ENCODE data around the gene PHKG1. TPM values are rescaled to one million over a fixed set of nuclear protein-coding genes. Genes with fewer than 3 reads are reported as not detected.
A peak's percentile ranks its signal among the peaks of the same experiment; 100 is the strongest.
"Not testable (repeated sequence)": the region's sequence is repeated elsewhere in the genome, so short reads cannot be mapped to it uniquely, and the experiment has no call there.

Gene PHKG1
- polyA plus RNA-seq, 1 donor, result 2.1 TPM

DNA sequence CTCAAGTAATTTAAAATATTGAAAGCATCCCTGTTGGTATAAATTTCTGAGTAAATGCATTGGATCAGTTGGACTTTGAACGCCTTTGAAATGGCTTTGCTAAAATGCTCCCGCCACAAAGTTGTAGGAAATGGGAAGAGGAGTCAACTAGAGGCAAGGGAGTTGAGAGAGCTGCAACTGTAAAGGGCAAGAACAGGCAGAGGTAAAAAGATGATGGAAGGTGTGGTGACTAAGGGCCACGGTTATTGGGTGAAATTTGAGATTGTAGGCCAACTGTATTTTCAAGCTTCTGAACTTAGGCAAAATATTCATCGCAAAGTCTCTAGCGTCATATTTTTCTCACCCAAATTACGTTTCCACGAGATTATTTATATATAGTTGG is 29.3 kb downstream of the PHKG1 start:
- DNase-seq, result no peak
- Histone ChIP-seq H3K4me3 (ENCODE audit: low read length) (no peak overlapping the region), H3K27ac (ENCODE audit: low read length) (peak overlapping the region; percentile 89), H3K9me3 (ENCODE audit: control insufficient read depth, low read depth, low read length) (no peaks in the 10 kb centered on the region), H3K27me3 (ENCODE audit: control insufficient read depth, insufficient read depth, low read length) (no peaks in the 10 kb centered on the region), H3K36me3 (ENCODE audit: control insufficient read depth, insufficient read depth, low read length) (peaks cover 44% of the 10 kb centered on the region), H3K4me1 (ENCODE audit: control insufficient read depth, insufficient read depth, low read length) (peaks cover 13% of the 10 kb centered on the region)
- 77% methylated on average over 5 of the region's 7 CpGs for WGBS (ENCODE audit: insufficient coverage, low lambda C conversion rate)

DNA sequence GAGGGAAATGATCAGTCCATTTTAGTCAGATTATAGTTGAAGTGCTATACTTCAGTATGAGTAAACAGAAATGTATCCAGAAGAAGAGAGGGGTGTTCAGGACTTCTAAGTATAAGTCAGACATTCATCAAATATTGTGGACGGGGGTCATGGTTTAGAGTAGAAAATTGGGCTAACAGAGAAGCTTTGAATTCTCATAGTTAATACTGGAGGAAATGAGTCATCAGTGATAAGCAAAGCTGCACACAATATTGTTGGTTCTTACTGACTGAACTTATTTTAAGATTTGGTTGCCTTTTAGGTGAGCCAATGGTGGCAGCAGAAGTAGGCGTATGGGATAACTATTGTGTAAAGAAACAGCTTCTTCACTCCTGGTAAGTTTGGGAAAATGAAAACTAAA is 30.4 kb downstream of the PHKG1 start:
- 100% methylated on average over 1 of the region's 2 CpGs for WGBS (ENCODE audit: insufficient coverage, low lambda C conversion rate)
- Histone ChIP-seq H3K27ac (ENCODE audit: low read length) (peak overlapping the region; percentile 89), H3K27me3 (ENCODE audit: control insufficient read depth, insufficient read depth, low read length) (no peaks in the 10 kb centered on the region), H3K36me3 (ENCODE audit: control insufficient read depth, insufficient read depth, low read length) (peaks cover 53% of the 10 kb centered on the region), H3K4me3 (ENCODE audit: low read length) (no peak overlapping the region), H3K4me1 (ENCODE audit: control insufficient read depth, insufficient read depth, low read length) (peaks cover 13% of the 10 kb centered on the region), H3K9me3 (ENCODE audit: control insufficient read depth, low read depth, low read length) (no peaks in the 10 kb centered on the region)
- DNase-seq, result peak in 1 of 2 donors; percentile 14

DNA sequence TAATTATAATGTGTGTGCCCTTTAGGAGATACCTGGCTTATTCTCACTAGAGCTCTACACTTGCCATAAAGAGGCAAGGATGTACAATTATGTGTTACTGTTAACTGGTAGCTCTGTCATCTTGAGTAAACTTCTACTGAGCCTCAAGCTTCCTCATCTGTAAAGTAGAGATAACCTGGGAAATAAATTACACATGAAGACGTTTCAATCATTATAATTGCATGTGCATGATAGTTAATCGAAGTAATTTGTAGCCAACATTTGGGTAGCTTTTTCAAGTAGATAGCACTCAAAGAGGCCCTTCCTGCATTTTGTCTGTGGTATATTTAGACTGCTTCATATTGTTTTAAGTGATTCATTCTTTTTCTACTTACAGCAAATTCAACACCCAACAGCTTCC is 38.8 kb downstream of the PHKG1 start:
- H3K9me3 ChIP-seq (ENCODE audit: control insufficient read depth, low read depth, low read length), result no peaks in the 10 kb centered on the region
- WGBS (ENCODE audit: insufficient coverage, low lambda C conversion rate), result no CpG with 5 or more reads among the region's 2 CpGs
- peaks cover 10% of the 10 kb centered on the region for H3K4me1 ChIP-seq (ENCODE audit: control insufficient read depth, insufficient read depth, low read length)

DNA sequence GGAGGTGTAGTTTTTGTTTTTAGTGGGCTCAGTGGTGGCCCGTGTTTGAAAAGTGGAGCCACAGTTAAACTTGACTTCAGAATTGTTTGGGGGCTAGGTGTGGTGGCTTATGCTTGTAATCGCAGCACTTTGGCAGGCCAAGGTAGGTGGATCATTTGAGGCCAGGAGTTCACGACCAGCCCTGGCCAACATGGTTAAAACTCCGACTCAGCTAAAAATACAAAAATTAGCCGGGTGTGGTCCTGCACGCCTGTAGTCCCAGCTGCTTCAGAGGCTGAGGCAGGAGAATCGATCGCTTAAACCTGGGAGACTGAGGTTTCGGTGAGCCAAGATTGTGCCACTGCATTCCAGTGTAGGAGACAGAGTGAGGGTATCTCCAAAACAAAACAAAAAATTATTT is 39.4 kb downstream of the PHKG1 start:
- WGBS (ENCODE audit: insufficient coverage, low lambda C conversion rate), result no CpG with 5 or more reads among the region's 9 CpGs
- no peak for DNase-seq
- peaks cover 50% of the 10 kb centered on the region for H3K36me3 ChIP-seq (ENCODE audit: control insufficient read depth, insufficient read depth, low read length)

More for the DNA sequence above, 38.8 kb downstream of the PHKG1 start:
- H3K36me3 ChIP-seq (ENCODE audit: control insufficient read depth, insufficient read depth, low read length), result peaks cover 56% of the 10 kb centered on the region
- no peaks in the 10 kb centered on the region for H3K27me3 ChIP-seq (ENCODE audit: control insufficient read depth, insufficient read depth, low read length)
- no peak overlapping the region for H3K4me3 ChIP-seq (ENCODE audit: low read length)
- no peak for DNase-seq
- H3K27ac ChIP-seq (ENCODE audit: low read length), result no peak overlapping the region

DNA sequence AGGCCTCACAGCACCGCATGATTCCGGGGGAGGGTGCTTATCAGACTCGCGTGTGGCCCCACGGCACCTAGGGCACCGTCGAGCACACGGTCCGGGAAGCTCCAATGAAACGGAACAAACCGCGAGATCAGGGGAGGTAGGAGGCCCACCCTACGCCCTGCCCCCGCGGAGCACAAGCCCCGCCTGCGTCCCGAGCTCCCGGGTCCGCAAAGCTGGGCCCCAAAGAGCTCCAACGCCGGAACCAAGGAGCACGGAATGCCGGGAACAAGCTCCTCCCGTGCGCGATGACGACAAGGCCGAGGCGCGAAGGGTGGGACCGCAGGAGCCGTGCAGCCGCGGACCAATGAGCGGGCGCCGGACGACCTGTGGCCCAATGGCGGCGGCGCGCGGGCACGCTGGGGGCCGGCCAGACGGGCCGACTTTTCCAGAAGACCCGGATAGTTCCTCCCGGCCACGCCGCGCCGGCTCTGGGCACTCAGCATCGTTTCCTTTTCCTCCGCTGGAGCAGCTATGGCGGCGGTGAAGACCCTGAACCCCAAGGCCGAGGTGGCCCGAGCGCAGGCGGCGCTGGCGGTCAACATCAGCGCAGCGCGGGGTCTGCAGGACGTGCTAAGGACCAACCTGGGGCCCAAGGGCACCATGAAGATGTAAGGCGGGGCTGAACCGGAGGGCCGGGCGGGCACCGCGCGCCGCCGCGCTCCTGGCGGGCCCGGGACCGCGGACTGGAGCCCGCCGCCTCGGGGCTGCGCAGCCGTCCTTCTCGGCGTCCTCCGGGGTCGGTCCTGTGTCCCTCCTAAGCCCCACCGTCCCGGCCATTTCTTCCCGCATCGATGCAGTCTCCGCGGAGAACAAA is 41.2 kb downstream of the PHKG1 start, which contains the start of the genes CCT6A and PSPH:
TSS of gene CCT6A (plus strand) at position 427 of the 853 bp plus-strand sequence. CDS start at position 511, 84 bp downstream.
TSS of gene PSPH (minus strand) at position 106 of the 853 bp plus-strand sequence. CDS start 30,232 bp downstream, outside the sequence.
- no CpG with 5 or more reads among the region's 97 CpGs for WGBS (ENCODE audit: insufficient coverage, low lambda C conversion rate)

More for the DNA sequence above, 39.4 kb downstream of the PHKG1 start:
- peaks cover 14% of the 10 kb centered on the region for H3K4me1 ChIP-seq (ENCODE audit: control insufficient read depth, insufficient read depth, low read length)
- peak overlapping the region; percentile 63 for H3K4me3 ChIP-seq (ENCODE audit: low read length)
- no peaks in the 10 kb centered on the region for H3K9me3 ChIP-seq (ENCODE audit: control insufficient read depth, low read depth, low read length)
- peak overlapping the region; percentile 84 for H3K27ac ChIP-seq (ENCODE audit: low read length)
- H3K27me3 ChIP-seq (ENCODE audit: control insufficient read depth, insufficient read depth, low read length), result no peaks in the 10 kb centered on the region

DNA sequence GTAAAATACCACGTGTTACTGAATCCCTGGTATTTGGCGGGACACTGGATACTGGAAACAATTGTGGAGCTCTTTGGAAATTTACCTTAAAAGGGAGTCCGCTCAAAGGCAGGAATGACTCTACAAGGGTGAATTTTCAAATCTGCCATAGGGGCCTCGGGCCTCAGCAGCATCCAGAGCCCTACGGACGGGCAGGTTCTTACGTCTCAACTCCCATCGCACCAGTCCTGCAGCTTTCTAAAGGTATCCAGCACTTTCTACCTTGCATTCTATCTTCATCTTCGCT is 41.8 kb downstream of the PHKG1 start:
- no peak for DNase-seq
- Histone ChIP-seq H3K4me3 (ENCODE audit: low read length) (peak overlapping the region; percentile 59), H3K36me3 (ENCODE audit: control insufficient read depth, insufficient read depth, low read length) (peaks cover 30% of the 10 kb centered on the region), H3K27ac (ENCODE audit: low read length) (peak overlapping the region; percentile 89), H3K4me1 (ENCODE audit: control insufficient read depth, insufficient read depth, low read length) (peaks cover 29% of the 10 kb centered on the region), H3K9me3 (ENCODE audit: control insufficient read depth, low read depth, low read length) (no peaks in the 10 kb centered on the region), H3K27me3 (ENCODE audit: control insufficient read depth, insufficient read depth, low read length) (no peaks in the 10 kb centered on the region)
- 0% methylated on average over 1 of the region's 9 CpGs for WGBS (ENCODE audit: insufficient coverage, low lambda C conversion rate)

More for the DNA sequence above, 41.2 kb downstream of the PHKG1 start, which contains the start of the genes CCT6A and PSPH:
- H3K4me1 ChIP-seq (ENCODE audit: control insufficient read depth, insufficient read depth, low read length), result peaks cover 23% of the 10 kb centered on the region
- H3K27me3 ChIP-seq (ENCODE audit: control insufficient read depth, insufficient read depth, low read length), result no peaks in the 10 kb centered on the region
- H3K36me3 ChIP-seq (ENCODE audit: control insufficient read depth, insufficient read depth, low read length), result peaks cover 36% of the 10 kb centered on the region
- peak within 1 kb of the TSS; percentile 63 for H3K4me3 ChIP-seq (ENCODE audit: low read length)
- H3K9me3 ChIP-seq (ENCODE audit: control insufficient read depth, low read depth, low read length), result no peaks in the 10 kb centered on the region
- peak within 1 kb of the TSS; percentile 89 for H3K27ac ChIP-seq (ENCODE audit: low read length)
- DNase-seq, result peak; percentile 99 to 100

DNA sequence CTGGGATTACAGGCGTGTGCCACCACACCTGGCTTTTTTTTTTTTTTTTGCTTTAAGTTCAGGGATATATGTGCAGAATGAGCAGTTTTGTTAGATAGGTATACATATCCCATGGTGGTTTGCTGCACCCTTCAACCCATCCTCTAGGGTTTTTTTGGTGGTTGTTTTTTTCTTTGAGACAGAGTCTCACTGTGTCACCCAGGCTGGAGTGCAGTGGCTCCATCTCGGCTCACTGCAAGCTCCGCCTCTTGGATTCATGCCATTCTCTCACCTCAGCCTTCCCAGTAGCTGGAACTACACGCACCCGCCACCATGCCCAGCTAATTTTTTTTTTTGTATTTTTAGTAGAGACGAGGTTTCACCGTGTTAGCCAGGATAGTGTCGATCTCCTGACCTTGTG is 44.0 kb downstream of the PHKG1 start:
- H3K27me3 ChIP-seq (ENCODE audit: control insufficient read depth, insufficient read depth, low read length); DNase-seq; H3K9me3 ChIP-seq (ENCODE audit: control insufficient read depth, low read depth, low read length); H3K4me3 ChIP-seq (ENCODE audit: low read length): not testable (repeated sequence)
- no CpG with 5 or more reads among the region's 8 CpGs for WGBS (ENCODE audit: insufficient coverage, low lambda C conversion rate)
- H3K36me3 ChIP-seq (ENCODE audit: control insufficient read depth, insufficient read depth, low read length), result peaks cover 11% of the 10 kb centered on the region
- peak overlapping the region; percentile 95 for H3K27ac ChIP-seq (ENCODE audit: low read length)
- peaks cover 31% of the 10 kb centered on the region for H3K4me1 ChIP-seq (ENCODE audit: control insufficient read depth, insufficient read depth, low read length)

DNA sequence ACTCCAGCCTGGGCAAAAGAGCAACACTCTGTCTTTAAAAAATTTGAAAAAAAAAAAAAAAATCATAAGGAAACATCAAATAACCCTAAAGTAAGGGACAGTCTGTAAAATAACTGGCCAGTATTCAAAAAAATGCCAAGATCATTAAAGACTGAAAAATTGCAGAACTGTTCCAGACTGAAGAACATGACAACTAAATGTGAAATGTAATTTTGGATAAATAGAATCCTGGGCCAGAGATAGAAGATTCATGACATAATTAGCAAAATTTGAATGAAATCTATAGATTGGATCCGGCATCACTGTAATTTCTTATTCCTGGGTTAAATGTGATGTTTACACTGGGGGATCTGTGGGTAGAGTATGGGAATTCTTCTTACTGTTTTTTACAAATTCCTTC is 44.5 kb downstream of the PHKG1 start:
- WGBS (ENCODE audit: insufficient coverage, low lambda C conversion rate), result 100% methylated on average over 1 of the region's 1 CpG
- Histone ChIP-seq H3K4me1 (ENCODE audit: control insufficient read depth, insufficient read depth, low read length) (peaks cover 27% of the 10 kb centered on the region), H3K27ac (ENCODE audit: low read length) (peak overlapping the region; percentile 95), H3K9me3 (ENCODE audit: control insufficient read depth, low read depth, low read length) (no peaks in the 10 kb centered on the region), H3K4me3 (ENCODE audit: low read length) (no peak overlapping the region), H3K27me3 (ENCODE audit: control insufficient read depth, insufficient read depth, low read length) (no peaks in the 10 kb centered on the region), H3K36me3 (ENCODE audit: control insufficient read depth, insufficient read depth, low read length) (peaks cover 6% of the 10 kb centered on the region)
- DNase-seq, result no peak

DNA sequence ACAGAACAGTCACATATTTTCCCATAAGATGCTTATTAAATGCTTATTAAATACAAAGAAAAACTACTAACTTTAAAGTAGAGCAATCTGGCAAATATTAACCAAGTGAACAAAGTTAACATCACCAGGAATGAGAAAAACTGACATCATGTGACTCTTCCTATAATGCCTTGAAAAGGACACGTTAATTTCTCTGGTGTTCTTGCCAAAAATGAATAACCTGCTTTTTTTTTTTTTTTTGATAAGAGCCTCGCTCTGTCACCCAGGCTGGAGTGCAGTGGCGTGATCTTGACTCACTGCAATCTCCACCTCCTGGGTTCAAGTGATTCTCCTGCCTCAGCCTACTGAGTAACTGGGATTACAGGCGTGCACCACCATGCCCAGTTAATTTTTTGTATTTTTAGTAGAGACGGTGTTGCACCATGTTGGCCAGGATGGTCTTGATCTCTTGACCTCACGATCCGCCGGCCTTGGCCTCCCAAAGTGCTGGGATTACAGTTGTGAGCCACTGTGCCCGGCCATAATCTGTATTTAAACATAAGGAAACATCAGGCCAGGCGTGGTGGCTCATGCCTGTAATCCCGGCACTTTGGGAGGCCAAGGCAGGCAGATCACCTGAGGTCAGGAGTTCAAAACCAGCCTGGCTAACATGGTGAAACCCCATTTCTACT is 45.2 kb downstream of the PHKG1 start:
- H3K4me1 ChIP-seq (ENCODE audit: control insufficient read depth, insufficient read depth, low read length), result peaks cover 25% of the 10 kb centered on the region
- DNase-seq, result peak in 1 of 2 donors; percentile 77

DNA sequence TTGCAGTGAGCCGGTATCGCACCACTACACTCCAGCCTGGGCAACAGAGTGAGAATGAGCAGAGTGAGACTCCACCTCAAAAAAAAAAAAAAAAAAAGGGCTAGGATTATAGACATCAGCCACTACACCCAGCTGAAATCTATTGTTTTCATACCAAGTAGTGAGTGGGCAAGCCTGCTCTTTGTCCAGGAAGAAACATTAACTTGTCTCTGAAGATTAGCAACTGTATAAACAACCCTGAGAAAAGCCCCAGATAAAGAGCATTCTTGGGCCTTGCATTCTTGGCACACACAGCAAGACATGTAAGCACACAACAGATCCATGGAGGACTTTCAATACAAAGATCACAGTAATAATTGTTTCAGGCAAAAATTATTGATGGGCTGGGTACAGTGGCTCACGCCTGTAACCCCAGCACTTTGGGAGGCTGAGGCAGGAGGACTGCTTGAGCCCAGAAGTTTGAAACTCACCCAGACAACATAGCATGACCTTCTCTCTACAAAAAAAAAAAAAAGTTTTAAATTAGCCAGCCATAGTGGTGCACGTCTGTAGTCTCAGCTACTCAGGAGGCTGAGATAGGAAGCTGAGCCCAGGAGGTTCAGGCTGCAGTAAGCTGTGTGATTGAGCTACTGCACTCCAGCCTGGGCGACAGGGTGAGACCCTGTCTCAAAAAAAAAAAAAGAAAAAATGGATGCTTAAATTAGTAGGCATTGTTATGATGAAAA is 45.9 kb downstream of the PHKG1 start:
- H3K9me3 ChIP-seq (ENCODE audit: control insufficient read depth, low read depth, low read length), result no peaks in the 10 kb centered on the region
- H3K4me3 ChIP-seq (ENCODE audit: low read length), result no peak overlapping the region
- peaks cover 25% of the 10 kb centered on the region for H3K4me1 ChIP-seq (ENCODE audit: control insufficient read depth, insufficient read depth, low read length)
- H3K36me3 ChIP-seq (ENCODE audit: control insufficient read depth, insufficient read depth, low read length), result peaks cover 3% of the 10 kb centered on the region
- no CpG with 5 or more reads among the region's 5 CpGs for WGBS (ENCODE audit: insufficient coverage, low lambda C conversion rate)
- H3K27me3 ChIP-seq (ENCODE audit: control insufficient read depth, insufficient read depth, low read length), result no peaks in the 10 kb centered on the region
- peak; percentile 58 to 88 for DNase-seq
- peak overlapping the region; percentile 95 for H3K27ac ChIP-seq (ENCODE audit: low read length)

More for the DNA sequence above, 45.2 kb downstream of the PHKG1 start:
- H3K36me3 ChIP-seq (ENCODE audit: control insufficient read depth, insufficient read depth, low read length); H3K4me3 ChIP-seq (ENCODE audit: low read length); H3K9me3 ChIP-seq (ENCODE audit: control insufficient read depth, low read depth, low read length); H3K27me3 ChIP-seq (ENCODE audit: control insufficient read depth, insufficient read depth, low read length): not testable (repeated sequence)
- no CpG with 5 or more reads among the region's 11 CpGs for WGBS (ENCODE audit: insufficient coverage, low lambda C conversion rate)
- H3K27ac ChIP-seq (ENCODE audit: low read length), result peak overlapping the region; percentile 95
